CMK (cell line): ENCODE measurements around the gene BCLAF3.

ENCODE experiments used
- DNase-seq: peaks from one replicate; pipeline ENCODE4 v3.0.0-alpha.2; 2010; ENCODE audit warnings: low read depth

Gene BCLAF3

DNA sequence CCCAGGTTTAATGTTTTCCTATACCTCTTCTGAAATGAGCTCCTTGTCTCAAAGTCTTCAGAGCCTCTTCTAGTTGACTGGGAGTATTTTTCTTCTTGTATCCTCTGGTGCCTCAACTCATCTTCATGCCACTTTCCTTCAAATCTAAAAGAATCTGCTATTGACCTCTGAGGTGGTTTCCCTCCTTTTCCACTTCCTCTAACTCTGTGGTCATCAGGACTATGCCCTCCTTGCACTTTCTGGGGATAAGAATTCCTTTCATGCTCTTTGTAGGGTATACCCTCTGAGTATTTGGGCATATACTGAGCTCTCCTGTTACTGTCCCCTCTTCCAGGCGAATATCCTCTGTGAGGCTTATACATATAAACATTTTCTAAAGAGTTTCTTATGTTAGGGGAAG, 24.8 kb downstream of the BCLAF3 start:
- DNase-seq, result no peak

DNA sequence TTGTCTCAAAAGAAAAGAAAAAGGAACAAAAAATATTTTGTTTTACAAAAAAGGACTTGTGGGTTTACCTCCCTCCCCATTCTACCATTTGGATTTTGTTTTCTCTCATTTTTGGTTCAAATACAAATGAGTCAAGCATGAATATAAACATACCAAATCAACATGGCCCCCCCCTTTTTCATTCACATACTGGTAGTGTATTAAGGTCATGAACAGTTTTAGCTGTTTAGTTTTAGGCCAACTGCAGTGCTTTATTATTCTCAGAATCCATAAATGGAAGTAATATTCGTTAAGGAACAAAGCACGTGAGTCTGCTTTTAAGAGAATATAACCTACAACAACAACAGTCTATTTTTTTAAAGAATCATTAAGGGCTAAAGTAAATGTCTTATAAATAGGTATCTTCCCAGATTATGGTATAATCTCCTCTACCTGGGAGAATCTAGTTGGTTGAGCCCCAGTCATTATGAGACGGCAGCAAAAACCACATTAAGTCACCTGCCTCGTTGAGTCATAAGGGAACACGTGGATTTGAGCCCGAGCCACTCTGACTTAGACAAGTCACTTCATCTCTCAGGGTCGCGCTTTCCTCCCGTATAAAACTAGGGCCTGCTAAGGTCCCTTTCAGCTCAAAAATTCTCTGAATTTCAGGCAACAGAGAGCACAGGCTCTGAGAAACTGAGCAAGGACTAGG, 26.7 kb downstream of the BCLAF3 start:
- no peak for DNase-seq

DNA sequence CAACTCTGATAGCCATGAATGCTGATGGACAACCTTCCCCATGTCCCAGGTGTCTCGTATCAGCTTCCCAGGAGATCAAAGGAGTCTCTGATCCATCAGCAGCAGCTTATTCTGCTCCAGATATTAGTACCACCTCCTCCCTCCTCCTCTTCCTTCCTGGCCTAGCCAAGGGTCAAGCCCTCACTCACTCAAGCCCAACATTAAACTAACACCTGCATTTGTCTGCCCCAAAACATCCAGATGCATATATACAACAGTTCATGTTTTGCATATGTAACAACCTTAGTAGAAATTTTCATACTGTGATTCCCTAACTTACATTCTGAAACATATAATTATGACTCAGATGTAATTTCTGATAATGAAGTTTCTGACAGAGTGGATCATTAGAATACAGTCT, 29.9 kb downstream of the BCLAF3 start:
- no peak for DNase-seq

DNA sequence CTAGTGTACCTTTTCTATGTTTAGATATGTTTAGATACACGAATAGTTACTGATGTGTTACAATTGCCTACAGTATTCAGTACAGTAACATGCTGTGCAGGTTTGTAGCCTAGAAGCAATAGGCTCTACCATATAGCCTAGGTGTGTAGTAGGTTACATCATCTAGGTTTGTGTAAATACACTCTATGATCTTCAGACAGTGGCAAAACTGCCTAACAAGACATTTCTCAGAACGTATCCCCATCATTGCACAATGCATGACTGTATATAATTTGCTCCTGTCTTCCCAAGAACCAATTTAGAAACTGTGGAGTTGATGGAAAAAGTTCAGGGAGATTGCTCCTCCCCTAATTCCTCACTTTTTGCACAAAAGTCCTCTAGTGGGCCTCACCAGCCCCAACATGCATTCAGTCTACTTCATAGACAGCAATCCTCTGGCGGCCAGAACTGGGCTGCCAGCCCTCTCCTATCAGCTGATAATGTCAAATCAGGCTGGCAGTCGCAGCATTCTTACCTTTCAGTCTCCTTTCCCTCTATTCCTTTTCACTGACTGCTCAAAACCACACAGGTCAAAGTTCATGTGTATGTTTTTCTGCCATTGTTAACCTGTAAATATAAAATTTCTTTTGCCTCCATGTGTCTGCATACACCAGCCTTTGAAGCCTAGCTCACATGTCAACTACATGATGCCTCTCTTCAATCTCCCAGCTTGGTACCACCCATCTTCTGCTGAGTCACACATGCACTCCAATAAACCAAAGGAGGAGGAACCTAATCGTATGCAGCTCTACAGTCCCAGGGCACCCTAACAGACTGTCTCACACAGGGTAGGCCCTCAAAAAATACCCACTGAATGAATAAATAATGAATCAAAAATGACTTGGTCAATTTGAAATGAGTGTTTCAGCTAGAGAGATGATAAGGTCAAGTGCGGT, 32.0 kb downstream of the BCLAF3 start:
- DNase-seq, result no peak

DNA sequence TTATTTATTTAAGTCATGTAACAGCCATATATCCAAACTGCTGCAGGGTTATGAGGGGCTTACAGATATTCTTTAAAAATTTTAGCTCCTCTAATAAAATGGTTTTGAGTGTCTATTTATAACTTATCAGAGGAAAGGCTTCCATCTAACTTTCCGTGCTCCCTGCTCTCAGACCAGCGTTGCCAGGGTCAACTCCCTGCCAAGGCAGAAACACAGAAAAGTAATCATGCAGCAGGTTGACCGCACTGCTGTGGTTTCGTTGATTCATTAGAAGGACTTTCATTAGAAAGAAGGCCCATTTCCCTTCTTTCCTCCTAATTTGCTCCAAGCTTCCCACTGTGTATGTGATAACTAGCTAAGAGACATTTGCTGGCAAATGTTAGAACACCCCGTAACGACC, 33.9 kb downstream of the BCLAF3 start:
- no peak for DNase-seq

DNA sequence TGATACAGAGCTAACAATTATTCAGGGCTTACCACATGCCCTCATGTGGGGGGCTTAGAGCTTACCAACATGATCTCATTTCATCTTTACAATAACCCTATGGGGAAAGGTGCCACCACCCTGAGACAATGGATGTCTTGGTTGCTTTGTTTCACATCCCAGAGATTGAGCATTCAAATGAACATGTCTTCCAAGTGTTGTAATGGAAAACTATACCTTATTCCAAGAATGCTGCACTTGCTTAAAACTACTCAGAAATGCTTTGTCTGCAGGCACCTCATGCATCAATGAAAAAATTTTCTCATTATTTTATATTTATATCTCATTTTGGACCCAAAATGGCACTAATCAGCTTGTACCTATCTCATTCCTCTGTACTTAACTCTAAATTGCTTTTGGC, 34.6 kb downstream of the BCLAF3 start:
- DNase-seq, result no peak

DNA sequence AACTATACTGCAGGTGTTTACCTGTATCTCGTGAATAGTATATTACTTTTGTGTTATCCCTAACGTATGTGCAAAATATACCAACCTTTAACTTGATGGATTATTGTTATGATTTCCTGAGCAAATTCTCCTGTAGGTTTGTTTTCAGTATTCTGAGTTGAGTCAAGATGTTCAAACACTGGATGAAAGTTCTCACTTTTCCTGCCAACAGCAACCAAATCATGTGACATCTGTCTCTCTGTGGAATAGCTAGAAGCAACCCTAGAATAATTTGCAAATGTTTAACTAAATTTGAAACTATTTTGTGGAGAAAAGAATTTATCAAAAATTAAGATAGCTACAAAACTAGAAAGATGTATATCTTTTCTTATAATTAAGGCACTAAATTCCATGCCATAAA, 35.6 kb downstream of the BCLAF3 start:
- DNase-seq, result no peak

DNA sequence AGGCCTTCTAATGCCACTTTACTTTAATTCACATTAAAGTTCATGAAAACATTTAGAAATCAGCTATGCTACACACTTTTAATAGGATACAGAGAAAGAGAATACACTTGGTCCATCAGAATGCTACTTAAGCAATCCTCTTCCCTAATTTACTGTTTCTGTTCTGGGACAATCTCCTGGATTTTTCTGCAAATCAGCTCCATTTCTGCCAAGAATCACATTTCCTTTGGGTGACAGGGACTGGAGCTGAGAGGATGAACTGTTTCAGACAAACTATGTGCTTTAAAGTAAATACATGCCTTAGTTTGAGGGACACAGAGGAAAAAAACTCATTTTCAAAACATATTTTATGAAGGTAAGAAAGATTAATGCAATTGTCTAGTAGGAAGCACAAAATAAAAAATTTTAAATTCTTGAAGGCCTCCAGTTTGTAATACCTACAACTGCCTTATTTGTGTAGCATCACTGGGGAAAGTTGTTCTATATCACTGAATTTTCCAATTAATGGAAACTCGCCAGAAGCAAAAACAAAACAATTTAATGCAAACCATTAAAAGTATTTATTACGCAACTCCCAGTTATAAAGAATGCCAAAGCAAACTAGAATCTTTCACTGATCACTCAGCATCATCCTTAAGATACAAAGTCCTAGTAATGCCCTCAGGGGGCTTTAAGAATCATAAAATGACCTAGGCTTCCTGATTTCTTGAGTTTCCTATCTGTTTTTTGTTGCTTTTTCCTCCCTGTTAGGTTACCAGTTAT, 36.3 kb downstream of the BCLAF3 start:
- no peak for DNase-seq

DNA sequence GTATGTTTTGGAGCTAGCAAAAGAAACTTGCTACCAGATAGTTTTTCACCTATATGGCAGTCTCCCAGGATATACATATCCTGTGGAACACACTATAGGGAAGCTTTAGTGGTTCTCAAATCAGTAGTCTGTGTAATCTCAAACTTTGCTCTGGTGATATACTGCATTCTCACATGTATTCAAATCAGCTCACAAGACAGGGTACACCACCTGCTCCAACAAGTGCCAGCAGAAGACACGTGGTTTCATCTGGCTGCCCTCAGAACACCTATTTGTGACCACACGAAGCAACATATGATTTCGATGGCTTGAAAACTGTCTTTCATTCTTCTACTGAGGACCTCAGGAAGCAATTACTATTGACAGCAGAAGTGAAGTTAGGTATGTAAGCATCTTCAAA, 37.7 kb downstream of the BCLAF3 start:
- no peak for DNase-seq

DNA sequence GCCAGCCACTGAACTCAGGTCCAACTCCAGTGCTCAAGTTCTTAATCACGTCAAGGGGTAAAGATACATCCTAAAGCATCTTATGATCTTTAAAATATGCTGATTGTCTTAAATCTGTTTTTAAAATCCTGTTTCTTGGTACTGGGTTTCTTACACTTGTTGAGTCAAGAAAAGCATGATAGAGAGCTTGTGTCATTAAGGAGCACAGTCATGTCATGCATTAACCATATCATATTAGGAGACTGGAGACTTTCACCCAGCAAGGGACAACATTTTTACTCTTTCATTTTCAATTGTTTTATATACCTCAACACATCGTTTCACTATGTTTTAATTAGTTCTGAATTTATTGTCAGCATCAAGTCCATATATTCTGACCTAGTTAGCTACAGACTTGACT, 41.5 kb downstream of the BCLAF3 start:
- DNase-seq, result no peak

DNA sequence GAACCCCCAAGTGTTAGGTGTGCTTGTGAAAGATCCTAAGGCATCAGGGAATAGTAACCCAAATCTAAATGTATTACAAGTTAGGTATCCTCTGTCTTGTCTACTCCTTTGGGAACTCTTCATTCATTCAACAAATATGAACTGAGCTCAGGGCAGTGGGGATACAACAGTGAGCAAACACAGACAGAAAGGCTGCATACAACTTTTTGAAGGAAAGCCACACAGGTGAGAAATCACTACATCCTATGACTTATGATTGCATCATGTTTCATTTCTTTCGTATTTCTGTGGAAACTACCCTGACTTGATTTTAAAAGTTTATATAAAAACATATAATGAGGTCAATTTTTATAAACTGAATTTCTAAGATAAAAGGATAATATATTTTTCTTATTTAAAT, 43.2 kb downstream of the BCLAF3 start:
- DNase-seq, result no peak
